ENCODE measurements around the gene WNT7B. TPM values are rescaled to one million over a fixed set of nuclear protein-coding genes. Genes with fewer than 3 reads are reported as not detected.
A peak's percentile ranks its signal among the peaks of the same experiment; 100 is the strongest.

Gene WNT7B
- total RNA-seq, 1 donor from 2014 or later = 1.8 TPM

GRCh38 chr22:46010207-46010867 is 33.4 kb upstream of the WNT7B start:
- Mint-ChIP-seq H3K27ac (no peak overlapping the region), H3K36me3 (no peaks in the 10 kb centered on the region), H3K4me1 (peaks cover 16% of the 10 kb centered on the region), H3K9me3 (peaks cover 2% of the 10 kb centered on the region), H3K27me3 (ENCODE audit: insufficient read depth, low read depth) (peaks cover 9% of the 10 kb centered on the region), H3K4me3 (peak overlapping the region; percentile 20)
- no peak for DNase-seq (ENCODE audit: low spot score)
- no peaks in the 10 kb centered on the region for H3K9me3 ChIP-seq (ENCODE audit: low read depth)
- peaks cover 3% of the 10 kb centered on the region for H3K4me1 ChIP-seq
- H3K27ac ChIP-seq = no peak overlapping the region
- H3F3A ChIP-seq (ENCODE audit: low read depth) = no peaks in the 10 kb centered on the region
- H3K36me3 ChIP-seq = no peaks in the 10 kb centered on the region
- no peak overlapping the region for H3K4me2 ChIP-seq
- no peak overlapping the region for H2AFZ ChIP-seq (replicated peaks)
- H3K9ac ChIP-seq = no peak overlapping the region
- no peaks in the 10 kb centered on the region for H3K79me2 ChIP-seq (ENCODE audit: low read depth)
- no peaks in the 10 kb centered on the region for H4K20me1 ChIP-seq (ENCODE audit: low read depth)
- no peak overlapping the region for H3K4me3 ChIP-seq
- H3K27me3 ChIP-seq = no peaks in the 10 kb centered on the region
- no peak for TF ChIP-seq EZH2 (IDR thresholded peaks at IDR 0.05)
- TF ChIP-seq CTCF (IDR thresholded peaks at IDR 0.05) = no peak
- TF ChIP-seq EZH2phosphoT487 (IDR thresholded peaks at IDR 0.05) = no peak

- H3K4me1 ChIP-seq = peaks cover 3% of the 10 kb centered on the region
- no peak for DNase-seq (ENCODE audit: low spot score)
- no peak overlapping the region for H3K9ac ChIP-seq
- no peak overlapping the region for H3K4me3 Mint-ChIP-seq
- no peak overlapping the region for H2AFZ ChIP-seq (replicated peaks)
- no peaks in the 10 kb centered on the region for H3K27me3 ChIP-seq
- no peak overlapping the region for H3K4me3 ChIP-seq
- no peaks in the 10 kb centered on the region for H3K79me2 ChIP-seq (ENCODE audit: low read depth)
- H3K9me3 ChIP-seq (ENCODE audit: low read depth) = no peaks in the 10 kb centered on the region
- no peaks in the 10 kb centered on the region for H3K36me3 Mint-ChIP-seq
- H3F3A ChIP-seq (ENCODE audit: low read depth) = no peaks in the 10 kb centered on the region
- no peaks in the 10 kb centered on the region for H3K36me3 ChIP-seq
- H4K20me1 ChIP-seq (ENCODE audit: low read depth) = no peaks in the 10 kb centered on the region
- peaks cover 10% of the 10 kb centered on the region for H3K4me1 Mint-ChIP-seq
- no peak overlapping the region for H3K27ac ChIP-seq
- TF ChIP-seq EZH2phosphoT487 (IDR thresholded peaks at IDR 0.05) (no peak), CTCF (IDR thresholded peaks at IDR 0.05) (no peak), EZH2 (IDR thresholded peaks at IDR 0.05) (no peak)
- no peak overlapping the region for H3K27ac Mint-ChIP-seq
- H3K4me2 ChIP-seq = no peak overlapping the region
- H3K27me3 Mint-ChIP-seq (ENCODE audit: insufficient read depth, low read depth) = peaks cover 7% of the 10 kb centered on the region
- H3K9me3 Mint-ChIP-seq = peaks cover 2% of the 10 kb centered on the region
Observed at GRCh38 chr22:46009730-46010129, 32.8 kb upstream of the WNT7B start.

GRCh38 chr22:46008836-46009596 is 32.1 kb upstream of the WNT7B start:
- H3K27me3 Mint-ChIP-seq (ENCODE audit: insufficient read depth, low read depth) = peaks cover 7% of the 10 kb centered on the region
- H3K27ac Mint-ChIP-seq = no peak overlapping the region
- H2AFZ ChIP-seq (replicated peaks) = no peak overlapping the region
- no peak for DNase-seq (ENCODE audit: low spot score)
- no peaks in the 10 kb centered on the region for H4K20me1 ChIP-seq (ENCODE audit: low read depth)
- peaks cover 3% of the 10 kb centered on the region for H3K4me1 ChIP-seq
- H3K9me3 Mint-ChIP-seq = peaks cover 2% of the 10 kb centered on the region
- no peaks in the 10 kb centered on the region for H3K36me3 Mint-ChIP-seq
- no peaks in the 10 kb centered on the region for H3K79me2 ChIP-seq (ENCODE audit: low read depth)
- no peak for TF ChIP-seq EZH2phosphoT487 (IDR thresholded peaks at IDR 0.05)
- no peak for TF ChIP-seq CTCF (IDR thresholded peaks at IDR 0.05)
- TF ChIP-seq EZH2 (IDR thresholded peaks at IDR 0.05) = no peak
- no peak overlapping the region for H3K27ac ChIP-seq
- H3K36me3 ChIP-seq = no peaks in the 10 kb centered on the region
- H3K9ac ChIP-seq = no peak overlapping the region
- peaks cover 12% of the 10 kb centered on the region for H3K4me1 Mint-ChIP-seq
- H3K27me3 ChIP-seq = no peaks in the 10 kb centered on the region
- no peaks in the 10 kb centered on the region for H3K9me3 ChIP-seq (ENCODE audit: low read depth)
- no peak overlapping the region for H3K4me2 ChIP-seq
- no peaks in the 10 kb centered on the region for H3F3A ChIP-seq (ENCODE audit: low read depth)
- H3K4me3 Mint-ChIP-seq = no peak overlapping the region
- no peak overlapping the region for H3K4me3 ChIP-seq

Data from neural progenitor cell (in vitro differentiated cells).